ENCODE measurements around the gene PMFBP1.

The PMFBP1 gene

DNA sequence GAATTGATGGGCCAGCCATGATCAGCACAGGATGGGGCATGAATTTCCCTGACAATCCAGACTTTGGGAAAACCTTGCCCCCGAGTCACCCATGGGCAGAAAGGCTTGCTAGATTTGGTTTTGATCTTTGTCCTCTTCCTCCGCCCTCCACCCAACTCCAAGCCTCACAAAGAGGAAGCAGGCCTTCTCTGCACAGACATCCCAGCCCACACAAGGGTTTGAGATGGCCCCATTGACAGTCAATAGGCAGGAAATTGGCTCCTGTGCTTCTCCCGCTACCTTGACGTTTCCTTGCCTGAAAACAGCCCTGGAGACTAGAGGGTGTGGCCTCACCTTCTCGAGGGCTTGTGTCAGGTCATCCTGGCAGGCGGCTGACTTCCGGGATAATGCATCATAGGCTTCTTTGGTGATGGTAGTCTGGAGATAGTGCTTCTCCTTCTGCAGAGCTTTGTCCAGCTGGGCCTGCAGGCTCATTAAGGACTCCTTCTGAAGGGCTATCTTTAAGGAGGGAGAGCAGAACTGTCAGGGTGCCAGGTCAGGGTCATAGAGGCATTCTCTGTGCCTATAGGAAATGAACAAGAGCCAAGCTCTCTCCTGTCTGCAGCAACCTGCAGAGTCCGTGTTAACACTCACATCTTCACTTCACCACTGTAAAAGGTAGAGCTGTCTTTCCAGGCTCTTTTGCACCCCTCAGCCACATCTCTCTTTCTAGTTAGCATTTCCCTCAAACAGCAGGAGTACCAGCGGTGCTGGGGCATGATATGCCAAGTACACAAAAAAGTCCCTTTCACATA, 46.1 kb downstream of the PMFBP1 start:
- DNase-seq, result no peak

DNA sequence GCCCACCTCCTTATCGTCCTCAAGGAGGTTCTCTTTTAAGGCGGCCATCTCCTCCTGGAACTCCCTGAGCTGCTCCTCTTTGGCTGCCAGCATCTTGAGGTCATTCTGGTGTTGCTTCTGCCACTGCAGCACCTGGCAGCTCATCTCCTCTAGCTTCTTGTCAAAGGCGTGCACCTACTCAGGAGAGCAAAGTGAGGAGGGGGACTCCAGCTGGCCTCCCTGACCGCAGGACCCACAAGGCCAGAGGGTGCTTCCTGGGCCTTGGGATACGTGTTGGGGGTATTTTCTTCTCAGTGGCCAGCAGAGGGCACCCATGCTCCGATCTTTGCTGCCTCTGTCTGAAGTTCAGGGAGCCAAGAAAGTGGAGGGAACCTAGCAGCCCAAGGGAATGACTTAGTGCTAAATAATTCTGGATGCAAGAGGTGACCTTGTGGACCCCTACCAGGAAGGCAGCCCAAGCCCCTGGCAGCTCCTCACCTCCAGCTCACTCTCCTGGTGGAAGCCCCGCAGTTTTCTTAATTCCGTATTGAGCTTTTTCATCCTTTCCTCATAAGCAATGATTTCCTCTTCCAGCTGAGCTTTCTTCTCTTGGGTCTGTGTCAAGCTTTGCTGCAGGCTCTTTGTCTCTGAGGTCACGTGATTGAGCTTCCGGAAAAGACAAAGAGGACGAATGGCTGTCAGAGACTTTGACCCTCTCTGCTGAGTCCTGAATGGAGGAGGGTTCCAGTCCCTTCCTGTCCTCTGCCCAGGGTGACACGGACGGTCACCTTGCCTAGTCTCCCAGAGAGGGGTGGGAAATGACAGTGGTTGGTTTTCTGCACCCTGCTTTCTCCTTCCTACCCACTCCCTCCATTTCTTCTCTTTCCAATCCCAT, 47.0 kb downstream of the PMFBP1 start:
- peak; percentile 75 for DNase-seq

DNA sequence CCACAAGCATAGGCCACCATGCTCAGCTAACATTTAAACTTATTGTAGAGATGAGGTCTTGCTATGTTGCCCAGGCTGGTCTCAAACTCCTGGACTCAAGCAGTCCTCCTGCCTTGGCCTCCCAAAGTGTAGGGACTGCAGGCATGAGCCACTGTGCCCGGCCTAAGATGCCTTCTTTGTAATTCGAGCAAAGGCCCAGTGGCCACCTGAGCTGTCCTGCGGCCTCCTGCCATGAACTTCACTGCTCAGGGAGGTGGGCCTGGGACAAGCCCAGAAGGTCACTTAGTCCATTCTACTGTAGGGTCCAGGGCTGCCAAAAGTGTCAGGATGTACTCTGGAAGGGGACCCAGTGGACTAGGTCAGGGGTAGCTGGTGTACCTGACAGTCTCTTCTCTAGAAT, 47.8 kb downstream of the PMFBP1 start:
- no peak for DNase-seq

DNA sequence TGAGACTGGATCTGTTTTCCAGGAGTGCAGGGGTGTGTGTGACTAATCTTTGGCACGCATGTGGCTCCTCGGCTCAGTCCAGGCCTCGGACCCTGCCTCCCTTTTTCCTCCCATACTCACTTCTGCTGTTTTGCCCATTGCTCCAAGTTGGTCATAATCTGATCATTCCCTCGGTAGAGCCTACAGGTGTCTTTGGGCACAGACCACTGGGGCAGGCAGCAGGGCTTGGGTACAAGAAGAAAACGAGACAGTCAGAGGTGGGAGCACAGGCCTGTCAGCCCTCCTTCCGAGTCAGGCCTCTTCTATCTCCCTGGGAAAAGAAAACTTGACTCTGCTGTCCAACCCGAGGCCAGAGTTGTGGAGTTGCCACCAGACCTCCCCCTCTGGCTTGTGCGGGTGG, 48.5 kb downstream of the PMFBP1 start:
- no peak for DNase-seq

DNA sequence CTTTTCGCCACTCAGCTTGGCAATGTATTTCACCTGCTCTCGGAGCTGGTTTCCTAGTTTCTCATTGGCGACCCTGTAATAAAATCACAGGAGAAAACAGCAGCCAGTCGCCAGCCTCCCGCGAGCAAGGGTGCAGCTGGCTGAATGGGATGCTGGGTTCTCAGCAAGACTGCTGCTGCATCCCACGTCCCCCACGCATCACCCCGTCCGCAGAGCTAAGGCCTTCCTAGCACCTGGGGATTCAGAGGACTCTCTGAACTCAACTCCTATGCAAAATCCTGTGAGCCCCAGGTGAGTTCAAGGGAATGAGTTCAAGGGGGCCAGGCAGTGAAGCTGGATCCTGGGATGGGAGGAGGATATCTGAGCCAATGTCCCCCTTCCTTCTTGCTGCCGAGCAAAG, 49.0 kb downstream of the PMFBP1 start:
- no peak for DNase-seq

DNA sequence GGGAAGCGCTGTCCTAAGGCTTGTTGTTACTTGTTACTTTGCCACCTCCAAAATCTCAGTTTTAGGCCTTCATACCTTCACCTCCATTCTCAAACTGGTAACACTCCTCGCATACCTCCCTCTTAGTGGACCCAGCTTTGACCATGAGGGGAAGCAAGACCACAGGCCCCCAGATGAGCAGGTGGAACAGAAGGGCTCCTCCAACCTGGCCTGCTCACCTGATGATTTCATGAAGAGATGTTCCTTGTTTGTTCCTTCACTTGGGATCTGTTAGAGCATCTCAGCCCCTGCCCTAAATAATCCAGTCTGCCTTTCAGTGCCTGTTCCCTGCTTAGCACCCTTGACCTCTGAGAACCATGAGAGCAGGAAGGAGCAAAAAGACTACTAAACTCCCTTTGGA, 49.6 kb downstream of the PMFBP1 start:
- DNase-seq, result no peak

DNA sequence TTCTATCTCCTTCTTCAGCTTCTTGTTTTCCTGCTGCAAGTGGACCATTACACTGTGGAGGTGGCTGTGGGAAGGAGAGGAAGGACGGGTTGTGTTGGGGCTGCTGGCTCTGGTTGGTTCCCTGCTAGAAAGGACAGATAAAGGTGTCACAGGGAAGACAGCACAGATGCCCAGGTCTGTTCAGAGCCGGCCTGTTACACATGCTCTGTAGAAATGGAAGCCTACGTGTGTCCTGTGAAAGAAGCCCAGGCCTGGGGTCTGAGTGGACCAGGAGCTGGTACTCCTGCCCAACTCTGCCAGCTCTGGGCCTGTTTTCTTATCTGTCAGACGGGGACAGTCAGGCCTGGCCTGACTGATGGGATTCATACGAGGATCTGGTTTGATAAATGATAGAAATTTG, 51.9 kb downstream of the PMFBP1 start:
- no peak for DNase-seq

DNA sequence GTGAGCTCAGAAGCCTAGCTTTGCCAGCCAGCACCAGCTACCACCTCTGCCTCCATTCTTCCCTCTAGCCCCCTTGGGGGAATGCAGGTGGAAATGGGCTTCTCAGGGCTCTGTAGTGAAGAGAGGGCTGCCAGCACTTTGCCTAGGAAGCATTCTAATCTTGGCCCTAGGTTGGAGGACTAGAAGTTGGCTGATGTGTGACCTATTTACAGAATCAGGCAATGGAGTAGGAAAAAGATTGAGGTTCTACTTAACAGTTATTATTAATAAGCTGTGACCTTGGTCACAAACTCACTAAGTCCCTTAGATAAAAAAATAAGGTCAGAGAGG, 58.4 kb downstream of the PMFBP1 start:
- DNase-seq, result no peak

DNA sequence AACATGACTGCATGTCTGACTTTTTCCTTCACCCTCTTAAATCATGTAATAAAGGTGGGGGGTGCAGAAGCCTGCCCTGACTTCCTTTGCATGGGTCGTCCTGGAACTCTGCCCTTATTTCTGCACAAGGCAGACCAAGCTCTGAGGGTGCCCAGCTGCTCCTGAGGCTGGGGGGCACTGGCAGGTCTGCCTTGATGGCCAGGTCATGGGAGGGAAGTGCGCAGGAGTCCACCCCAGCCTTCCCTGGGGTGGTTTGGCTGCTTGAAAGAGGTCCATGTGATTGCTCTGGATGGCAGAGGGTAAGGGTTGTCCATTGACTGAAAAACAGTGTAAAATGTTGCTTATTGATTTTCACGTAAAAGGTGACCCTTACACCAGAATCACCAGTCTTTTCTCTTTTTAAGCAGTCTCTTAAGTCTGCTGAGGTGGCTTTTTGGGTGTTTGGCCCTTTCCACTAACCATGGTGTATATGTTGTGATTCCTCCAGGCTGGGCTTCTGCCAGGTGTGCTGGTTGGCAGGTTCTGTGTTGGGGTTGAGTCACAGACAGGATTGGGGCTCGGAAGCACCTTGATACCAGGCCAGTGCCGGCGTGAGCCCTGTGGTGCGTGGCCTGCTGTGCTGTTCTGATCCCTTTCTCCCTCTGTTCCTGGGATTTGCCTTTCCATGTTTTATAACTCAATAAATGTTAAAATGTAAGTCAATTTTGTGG, 58.9 kb downstream of the PMFBP1 start:
- no peak for DNase-seq

DNA sequence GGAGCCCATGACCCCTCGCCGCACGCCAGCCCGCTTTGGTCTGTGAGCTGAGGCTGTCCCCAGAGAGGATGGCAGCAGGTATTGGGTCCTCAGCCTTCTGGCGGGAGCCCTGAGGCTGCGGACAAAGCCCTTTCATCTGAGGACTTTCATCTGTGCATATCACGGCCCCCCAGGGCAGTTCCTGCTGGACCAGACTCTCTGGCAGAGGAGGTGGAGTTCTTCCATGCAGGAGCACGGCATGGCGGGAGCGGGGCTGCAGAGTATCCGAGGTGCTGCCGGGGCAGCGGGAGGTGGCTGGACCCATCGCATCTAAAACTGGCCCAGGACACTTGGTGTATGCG, 59.5 kb downstream of the PMFBP1 start:
- no peak for DNase-seq

DNA sequence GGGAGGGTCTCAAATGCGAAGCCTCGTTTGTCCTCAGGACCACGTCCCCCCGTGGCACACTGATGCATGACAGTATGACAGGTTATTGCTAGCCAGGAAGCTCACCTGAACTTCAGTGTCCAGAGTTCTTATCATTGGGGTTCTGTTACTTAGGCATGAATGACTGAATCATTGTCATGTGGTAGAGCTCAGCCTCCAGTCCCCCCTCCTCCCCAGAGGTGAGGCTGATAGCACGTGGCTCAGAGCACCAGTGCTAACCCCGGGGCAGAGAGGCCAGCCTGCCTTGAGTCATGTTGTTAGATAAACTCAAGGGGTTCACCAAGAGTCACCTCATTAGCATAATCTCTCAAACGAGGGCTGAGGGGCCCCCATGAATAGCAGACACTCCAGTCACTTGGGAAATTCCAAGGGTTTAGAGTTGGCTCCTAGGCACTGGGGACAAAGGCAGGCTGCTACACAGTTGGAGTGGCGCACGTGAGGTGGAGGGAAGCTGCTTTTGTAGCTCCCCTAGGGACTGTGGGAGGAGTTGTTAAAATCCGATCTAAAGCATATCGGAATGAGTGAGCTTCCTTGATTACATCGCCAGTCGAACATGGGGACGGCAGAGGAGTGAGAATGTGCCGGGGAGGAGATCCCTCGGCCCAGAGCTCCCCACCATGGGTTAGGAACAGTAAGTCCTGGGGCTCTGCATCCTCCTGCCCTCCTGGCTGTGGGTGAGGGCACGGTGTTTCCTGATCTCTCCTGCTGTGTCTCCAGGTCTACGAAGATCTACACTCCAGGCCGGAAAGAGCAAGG, 60.1 kb downstream of the PMFBP1 start:
- DNase-seq, result no peak

DNA sequence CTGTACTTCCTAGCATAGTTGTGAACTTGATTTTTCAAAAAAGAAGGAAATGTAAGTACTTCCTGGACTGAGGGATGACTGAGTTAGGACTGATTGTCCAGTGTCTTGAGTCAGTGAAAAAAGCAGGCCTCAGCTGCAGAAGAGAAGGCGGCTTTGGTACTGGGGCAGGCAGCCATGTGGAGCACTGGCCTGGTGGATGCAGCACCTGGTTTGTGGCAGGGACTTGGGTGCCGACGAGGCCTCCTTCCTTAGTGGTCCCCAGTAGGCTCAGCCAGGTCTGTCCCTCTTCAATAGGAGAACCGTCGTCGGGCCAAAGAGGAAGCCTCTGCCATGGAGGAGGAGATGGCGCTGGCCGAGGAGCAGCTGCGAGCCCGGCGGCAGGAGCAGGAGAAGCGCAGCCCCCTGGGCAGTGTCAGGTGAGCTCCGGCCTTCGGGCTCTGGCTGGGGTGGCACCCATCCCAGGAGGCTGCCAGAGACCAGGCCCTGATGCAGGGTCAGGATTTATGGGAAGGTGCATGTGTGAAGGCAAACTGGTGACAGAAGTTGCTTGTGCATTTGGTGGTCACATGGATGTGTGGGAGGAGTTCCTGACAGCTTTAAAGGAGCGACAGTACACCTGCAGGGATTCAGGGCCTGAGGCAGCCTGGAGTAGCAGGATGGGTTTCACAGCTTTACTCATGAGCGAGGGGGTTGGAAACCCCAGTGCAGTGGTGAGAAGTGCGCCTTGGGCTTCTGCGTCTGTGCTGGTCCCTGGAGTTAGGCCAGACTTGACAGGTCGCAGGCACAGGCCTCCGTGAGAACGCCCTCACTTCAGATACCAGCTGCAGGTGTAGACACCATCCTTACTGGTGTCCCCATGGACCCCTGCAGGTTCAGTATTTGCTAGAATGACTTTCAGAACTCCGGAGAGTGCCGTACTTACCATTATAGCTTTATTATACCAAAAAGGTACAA, 61.0 kb downstream of the PMFBP1 start:
- no peak for DNase-seq

DNA sequence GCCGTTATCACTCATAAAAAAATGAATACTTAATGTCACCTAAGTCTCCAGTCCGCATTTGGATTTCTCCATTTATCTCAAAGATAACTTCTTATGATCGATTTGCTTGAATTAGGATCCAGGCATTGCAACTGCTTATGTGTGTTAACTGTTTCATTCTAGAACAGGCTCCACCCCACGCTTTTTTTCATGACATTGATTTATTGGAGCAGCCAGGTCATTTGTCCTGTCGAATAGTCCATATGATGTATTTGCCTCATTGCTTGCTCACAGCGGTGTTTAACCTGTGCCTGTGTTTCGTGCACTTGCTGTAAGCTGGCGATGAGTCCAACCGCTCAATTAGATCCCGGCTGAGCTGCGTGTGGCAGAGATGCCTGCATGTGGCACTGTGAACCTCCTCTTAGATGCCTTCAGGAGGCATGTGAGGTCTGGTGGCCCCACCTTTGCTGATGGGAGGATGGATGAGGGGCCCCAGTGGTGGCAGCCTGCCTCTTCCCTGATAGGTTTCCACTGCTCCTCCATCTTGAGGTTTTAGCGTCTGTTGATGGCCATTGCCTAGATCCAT, 61.9 kb downstream of the PMFBP1 start:
- no peak for DNase-seq

DNA sequence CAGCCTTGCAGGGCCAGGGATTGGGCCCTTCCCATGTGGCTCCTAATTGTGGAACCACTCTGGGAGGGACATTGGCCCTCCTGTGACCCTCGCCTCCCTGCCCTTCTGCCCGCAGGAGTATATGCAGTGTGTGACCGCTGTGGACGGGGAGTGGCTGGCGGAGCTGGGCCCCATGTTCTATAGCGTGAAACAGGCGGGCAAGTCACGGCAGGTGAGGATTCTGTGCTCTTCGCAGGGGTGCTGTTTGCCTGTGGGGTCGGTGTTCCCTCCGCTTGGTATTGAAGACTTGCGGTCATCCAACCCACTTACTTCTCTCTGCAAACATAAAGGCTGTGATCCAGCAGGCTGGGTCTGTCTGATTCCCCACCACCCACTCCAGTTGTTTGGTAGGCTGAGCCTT, 62.7 kb downstream of the PMFBP1 start:
- no peak for DNase-seq

DNA sequence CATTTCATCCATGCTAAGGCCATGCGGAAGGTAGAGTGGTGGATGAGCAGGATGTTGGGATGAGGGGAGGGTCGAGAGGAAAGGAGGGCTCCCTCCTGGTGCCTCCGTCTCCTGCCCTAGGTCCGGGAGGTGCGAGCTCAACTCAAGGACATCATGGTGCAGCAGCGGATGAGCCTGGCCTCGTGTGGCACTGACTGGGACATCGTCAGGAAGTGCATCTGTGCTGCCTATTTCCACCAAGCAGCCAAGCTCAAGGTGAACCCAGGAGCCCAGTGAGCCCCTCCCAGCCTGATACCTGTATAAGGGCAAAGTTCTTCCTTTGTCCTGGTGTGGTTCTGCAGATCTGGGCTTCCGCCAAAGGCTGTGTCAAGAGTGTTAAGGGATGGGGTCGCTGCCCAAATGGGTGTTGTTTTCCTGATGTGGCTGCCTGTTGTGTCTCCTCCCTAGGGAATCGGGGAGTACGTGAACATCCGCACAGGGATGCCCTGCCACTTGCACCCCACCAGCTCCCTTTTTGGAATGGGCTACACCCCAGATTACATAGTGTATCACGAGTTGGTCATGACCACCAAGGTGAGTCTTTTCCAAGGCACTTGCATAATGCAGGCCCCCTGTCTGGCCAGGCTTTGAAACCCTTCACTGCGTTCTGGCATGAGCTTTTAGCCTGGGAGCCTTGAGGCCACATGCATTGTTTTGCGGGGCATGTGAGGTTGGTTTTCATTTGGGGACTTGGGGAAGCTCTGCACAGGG, 63.4 kb downstream of the PMFBP1 start:
- no peak for DNase-seq

DNA sequence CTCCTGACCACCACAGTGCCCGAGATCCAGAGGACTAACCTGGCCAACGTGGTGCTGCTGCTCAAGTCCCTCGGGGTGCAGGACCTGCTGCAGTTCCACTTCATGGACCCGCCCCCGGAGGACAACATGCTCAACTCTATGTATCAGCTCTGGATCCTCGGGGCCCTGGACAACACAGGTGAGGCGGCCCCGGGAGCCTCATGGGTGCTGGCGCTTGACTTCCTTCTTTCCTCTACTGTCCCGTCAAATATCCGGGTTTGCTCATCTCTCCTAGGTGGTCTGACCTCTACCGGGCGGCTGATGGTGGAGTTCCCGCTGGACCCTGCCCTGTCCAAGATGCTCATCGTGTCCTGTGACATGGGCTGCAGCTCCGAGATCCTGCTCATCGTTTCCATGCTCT, 64.6 kb downstream of the PMFBP1 start:
- no peak for DNase-seq

DNA sequence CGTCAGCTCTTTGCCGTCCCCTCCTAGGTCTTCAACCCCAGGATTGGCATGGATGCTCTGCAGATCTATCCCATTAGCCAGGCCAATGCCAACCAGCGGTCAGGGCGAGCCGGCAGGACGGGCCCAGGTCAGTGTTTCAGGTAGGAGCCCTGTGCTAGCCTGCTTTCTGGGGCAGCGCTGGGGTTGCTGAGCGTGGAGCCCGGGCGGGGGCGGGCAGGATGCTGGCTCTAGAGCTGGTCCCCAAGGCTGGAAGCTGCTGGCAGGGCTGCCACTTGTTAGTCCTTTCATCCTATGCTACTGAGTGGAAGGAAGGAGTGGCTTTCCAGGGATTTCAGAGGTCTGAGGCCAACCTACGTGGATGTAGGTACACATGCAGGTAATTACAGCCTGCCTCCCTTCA, 66.0 kb downstream of the PMFBP1 start:
- no peak for DNase-seq

DNA sequence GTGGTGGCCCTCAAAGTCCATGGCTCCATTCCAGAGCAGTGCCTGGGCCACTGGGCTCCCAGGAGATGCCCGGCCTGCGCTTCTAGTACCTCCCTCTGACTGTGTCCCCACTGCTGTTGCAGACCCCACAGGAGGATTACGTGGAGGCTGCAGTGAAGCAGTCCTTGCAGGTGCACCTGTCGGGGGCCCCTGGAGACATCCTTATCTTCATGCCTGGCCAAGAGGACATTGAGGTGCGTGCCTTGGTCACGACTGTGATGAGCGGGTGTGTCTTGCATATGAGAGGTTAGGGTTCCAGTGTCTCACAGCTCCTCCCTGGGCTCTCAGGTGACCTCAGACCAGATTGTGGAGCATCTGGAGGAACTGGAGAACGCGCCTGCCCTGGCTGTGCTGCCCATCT, 67.0 kb downstream of the PMFBP1 start:
- DNase-seq, result no peak

DNA sequence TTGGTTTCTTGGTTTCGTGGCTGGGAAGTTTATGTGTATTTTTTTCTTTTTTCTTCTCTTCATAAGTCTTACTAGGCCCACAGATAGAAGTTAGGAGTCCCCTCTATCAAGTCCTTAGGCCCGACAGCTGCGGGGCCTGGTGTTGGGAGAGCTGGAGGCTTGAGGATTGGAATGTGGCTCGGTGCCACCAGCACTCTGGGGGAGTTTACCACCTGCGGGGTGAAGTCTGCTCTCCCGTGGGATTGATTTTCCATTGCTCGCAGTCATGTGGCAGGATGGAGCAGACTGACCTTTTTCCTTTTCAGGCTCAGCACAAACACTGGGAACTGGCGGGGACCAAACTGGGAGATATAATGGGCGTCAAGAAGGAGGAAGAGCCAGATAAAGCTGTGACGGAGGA, 70.8 kb downstream of the PMFBP1 start:
- no peak for DNase-seq

DNA sequence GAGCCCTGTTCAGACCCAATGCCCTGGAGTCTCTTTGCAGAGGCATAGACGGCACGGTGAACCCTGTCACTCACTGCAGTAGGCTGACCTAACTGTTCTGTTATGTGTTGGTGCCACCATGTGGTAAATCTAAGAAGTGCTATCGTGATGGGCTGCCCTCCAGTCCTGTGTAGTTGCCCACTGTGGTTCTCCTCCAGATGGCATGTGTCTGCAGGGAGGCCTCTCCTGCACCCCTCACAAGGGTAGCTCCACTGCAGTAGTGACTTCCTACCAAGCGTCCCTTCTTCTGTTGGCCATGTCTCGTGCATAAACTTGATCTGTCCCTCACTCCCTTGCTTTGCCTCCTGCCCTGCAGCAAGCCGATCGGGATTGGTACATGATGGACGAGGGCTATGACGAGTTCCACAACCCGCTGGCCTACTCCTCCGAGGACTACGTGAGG, 72.6 kb downstream of the PMFBP1 start:
- peak; percentile 72 for DNase-seq

DNA sequence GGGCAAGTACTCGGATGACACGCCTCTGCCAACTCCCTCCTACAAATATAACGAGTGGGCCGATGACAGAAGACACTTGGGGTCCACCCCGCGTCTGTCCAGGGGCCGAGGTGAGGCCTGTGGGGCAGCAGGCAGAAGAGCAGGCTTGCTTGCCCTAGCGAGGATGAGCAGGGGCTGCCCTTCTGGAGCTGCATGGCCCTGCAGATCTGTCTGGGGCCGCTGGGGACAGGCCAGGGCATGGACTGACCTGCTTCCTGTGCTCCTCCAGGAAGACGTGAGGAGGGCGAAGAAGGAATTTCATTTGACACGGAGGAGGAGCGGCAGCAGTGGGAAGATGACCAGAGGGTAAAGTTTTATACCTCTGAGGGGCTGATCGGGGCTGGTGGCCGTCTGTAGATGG, 73.0 kb downstream of the PMFBP1 start:
- no peak for DNase-seq

Measured in NCI-H82 (cell line).